ENCODE data around the gene ERG.

The ERG gene

DNA sequence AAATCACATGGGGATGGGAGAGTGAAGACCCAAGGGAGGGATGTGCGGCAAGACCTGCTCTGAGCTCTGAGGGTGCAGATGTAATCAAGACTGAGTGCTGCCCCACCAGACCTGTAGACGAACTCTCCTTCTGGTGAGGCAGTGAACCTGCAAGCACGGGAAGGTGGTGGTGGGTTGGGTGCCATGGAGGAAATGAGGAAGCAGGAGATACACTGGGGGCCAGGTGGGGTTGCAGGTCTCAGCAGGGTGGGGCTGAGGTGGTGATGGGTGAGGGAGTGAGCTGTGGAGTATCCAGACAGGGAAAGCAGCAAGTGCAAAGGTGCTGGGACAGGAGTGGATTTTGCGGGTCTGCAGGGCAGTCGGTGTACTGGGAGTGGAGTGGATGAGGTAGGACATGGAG is 139.2 kb downstream of the ERG start:
- no peak overlapping the region for H3K27ac Mint-ChIP-seq

DNA sequence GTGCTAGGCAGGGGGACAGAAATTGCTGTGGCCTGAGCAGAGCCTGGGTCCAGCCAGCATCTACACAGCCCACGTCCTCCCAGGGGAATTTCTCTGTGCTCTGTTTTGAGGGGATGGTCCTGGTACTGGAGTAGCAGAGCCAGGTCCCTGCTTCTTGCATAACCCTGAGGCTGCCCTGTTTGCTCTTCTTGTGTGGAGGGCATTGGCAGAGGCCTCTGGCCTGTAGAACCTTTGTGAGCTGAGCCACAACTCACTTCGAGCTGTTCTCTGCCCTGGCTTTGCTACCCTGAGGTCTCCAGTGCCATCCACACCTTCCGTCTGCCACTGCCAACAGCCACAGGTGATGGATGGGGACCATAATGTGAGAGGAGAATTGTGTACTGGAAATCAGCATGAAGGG is 139.6 kb downstream of the ERG start:
- Mint-ChIP-seq H3K36me3 (no peaks in the 10 kb centered on the region), H3K27ac (no peak overlapping the region), H3K27me3 (peaks cover 20% of the 10 kb centered on the region), H3K9me3 (no peaks in the 10 kb centered on the region), H3K4me3 (no peak overlapping the region), H3K4me1 (no peaks in the 10 kb centered on the region)
- ATAC-seq, result no peak

More for the DNA sequence above, 139.2 kb downstream of the ERG start:
- Mint-ChIP-seq H3K27me3 (peaks cover 20% of the 10 kb centered on the region), H3K4me1 (no peaks in the 10 kb centered on the region), H3K4me3 (no peak overlapping the region), H3K9me3 (no peaks in the 10 kb centered on the region), H3K36me3 (no peaks in the 10 kb centered on the region)
- no peak for ATAC-seq

DNA sequence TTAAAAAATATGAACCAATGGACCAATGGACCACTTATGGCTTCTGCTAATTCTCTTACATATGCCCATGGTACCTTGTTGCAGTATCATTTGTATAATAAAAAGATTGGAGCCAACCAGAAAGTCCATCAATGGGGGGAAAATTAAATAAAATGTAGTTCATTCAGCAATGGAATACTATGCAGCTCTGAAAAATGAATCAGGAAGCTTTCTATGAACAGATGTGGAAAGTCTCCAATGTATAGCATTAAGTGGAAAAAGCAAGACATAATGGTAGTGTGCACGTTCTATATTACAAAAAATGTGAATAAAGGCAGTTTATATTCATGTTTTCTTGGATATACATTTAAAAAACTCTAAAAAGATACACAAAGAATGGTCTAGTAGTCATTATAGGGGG is 140.2 kb downstream of the ERG start:
- Mint-ChIP-seq H3K9me3 (no peaks in the 10 kb centered on the region), H3K4me1 (no peaks in the 10 kb centered on the region), H3K27ac (no peak overlapping the region), H3K27me3 (peaks cover 20% of the 10 kb centered on the region), H3K36me3 (no peaks in the 10 kb centered on the region), H3K4me3 (no peak overlapping the region)
- no peak for ATAC-seq

DNA sequence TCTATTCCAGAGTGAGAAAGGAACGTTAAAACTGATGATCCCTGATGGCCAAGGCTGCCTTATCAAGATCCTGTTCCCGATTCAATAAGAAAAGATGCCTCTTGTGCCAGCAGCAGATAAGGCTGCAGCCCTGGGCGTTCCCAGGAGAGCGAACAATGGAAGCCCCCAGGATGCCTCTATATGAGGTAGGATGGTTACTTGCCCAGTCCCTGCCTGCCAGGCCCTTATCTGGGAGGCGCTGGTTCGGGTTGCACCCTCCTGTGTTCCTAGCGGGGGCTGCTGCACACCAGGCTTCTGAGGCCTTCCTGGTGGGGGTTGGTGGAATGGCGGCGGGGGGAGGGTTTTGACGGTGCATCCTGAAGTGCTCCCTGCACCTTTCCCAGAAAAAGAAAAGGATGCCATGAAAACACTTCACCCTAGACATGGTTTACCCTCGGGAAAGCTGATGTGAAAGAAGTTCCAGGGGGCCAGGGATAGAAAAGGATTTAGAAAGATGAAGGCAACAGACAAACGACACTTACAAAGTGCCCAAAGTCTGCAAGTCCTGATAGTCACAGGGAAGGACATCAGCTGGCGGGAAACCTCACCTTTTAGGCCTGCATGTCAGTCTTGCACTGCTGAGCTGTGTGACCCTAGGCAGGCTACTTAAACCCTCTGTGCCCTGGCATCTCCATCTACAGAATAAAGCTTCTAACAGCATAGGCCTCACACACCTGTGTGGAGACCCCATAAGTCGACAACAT is 141.2 kb downstream of the ERG start:
- Mint-ChIP-seq H3K4me3 (no peak overlapping the region), H3K36me3 (no peaks in the 10 kb centered on the region), H3K9me3 (no peaks in the 10 kb centered on the region), H3K27me3 (peaks cover 20% of the 10 kb centered on the region), H3K4me1 (no peaks in the 10 kb centered on the region), H3K27ac (no peak overlapping the region)
- ATAC-seq, result no peak

DNA sequence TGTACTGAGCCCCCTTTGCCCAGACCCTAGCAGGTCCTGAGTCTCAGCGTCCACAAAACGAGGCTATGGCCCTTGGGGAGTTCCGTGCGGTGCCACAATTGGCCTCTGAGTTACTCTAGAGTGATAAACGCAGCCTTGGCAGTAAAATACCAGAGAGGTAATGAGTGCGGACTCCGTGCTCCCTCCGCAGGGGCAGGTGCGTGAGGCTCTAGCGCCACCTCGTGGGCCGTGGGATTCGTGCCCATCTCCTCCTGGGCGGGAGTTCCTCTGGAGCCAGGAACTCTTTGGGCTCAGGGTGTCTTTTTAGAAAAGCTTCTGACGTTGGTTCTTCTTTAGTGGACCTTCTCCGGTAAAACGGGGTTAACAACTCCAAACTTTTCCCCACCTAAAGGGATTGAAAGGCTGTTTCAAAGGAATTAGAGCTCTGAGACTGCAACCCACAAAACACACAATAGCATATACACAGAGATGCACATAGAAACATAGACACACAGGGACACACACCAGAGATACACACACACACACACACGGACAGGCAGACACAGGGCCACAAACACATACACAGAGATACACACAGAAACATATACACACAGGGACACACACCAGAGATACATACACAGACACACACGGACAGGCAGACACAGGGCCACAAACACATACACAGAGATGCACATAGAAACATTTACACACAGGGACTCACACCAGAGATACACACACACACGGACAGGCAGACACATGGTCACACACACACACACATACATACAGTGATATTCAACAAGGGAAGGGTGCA is 142.1 kb downstream of the ERG start:
- H3K27me3 Mint-ChIP-seq, result peaks cover 20% of the 10 kb centered on the region

DNA sequence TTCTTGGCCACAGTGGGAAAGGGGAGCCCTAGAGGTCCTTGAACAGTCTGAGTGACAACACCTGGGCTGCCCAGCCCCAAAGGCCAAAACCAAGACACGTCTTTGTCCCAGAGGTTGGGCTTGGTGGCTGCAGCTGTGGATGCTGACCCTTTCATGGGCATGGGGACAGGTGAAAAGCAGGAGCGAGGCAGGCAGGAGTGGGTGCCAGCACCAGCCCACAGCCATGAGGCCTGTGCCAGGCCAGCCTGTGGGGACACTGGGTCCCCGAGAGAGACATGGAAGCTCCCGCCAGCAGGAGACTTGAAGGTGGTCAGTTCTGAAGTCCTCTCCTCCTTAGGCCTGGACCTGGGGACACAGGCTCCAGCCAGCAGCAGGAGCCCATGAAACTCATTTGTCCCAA is 142.9 kb downstream of the ERG start:
- Mint-ChIP-seq H3K36me3 (no peaks in the 10 kb centered on the region), H3K27me3 (peaks cover 20% of the 10 kb centered on the region), H3K4me3 (no peak overlapping the region), H3K9me3 (no peaks in the 10 kb centered on the region), H3K4me1 (no peaks in the 10 kb centered on the region), H3K27ac (no peak overlapping the region)
- ATAC-seq, result no peak

More for the DNA sequence above, 142.1 kb downstream of the ERG start:
- no peaks in the 10 kb centered on the region for H3K9me3 Mint-ChIP-seq
- H3K4me1 Mint-ChIP-seq, result no peaks in the 10 kb centered on the region
- no peaks in the 10 kb centered on the region for H3K36me3 Mint-ChIP-seq
- peak; percentile 65 for ATAC-seq
- no peak overlapping the region for H3K4me3 Mint-ChIP-seq
- H3K27ac Mint-ChIP-seq, result no peak overlapping the region

DNA sequence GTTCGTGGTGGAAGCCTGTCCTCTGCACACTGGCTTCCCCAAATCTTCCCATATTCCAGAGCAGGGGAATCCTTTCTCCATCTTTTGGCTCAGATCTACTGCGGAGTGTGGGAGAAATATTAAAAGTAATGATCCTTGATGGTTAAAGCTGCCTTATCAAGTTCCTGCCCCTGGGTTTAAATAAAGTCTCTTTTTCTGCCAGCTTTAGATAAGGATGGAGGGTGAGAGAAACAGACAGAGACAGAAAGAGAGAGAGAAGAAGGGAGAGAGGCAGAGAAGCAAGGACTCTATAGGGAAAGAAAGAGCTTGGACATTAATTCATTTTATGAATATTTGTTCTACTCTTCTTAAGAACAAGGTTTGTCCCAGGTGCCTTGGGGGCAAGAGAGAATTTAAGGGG is 143.5 kb downstream of the ERG start:
- no peak overlapping the region for H3K4me3 Mint-ChIP-seq
- H3K9me3 Mint-ChIP-seq, result no peaks in the 10 kb centered on the region
- H3K4me1 Mint-ChIP-seq, result no peaks in the 10 kb centered on the region
- H3K36me3 Mint-ChIP-seq, result no peaks in the 10 kb centered on the region
- ATAC-seq, result no peak
- no peak overlapping the region for H3K27ac Mint-ChIP-seq
- H3K27me3 Mint-ChIP-seq, result peaks cover 20% of the 10 kb centered on the region

DNA sequence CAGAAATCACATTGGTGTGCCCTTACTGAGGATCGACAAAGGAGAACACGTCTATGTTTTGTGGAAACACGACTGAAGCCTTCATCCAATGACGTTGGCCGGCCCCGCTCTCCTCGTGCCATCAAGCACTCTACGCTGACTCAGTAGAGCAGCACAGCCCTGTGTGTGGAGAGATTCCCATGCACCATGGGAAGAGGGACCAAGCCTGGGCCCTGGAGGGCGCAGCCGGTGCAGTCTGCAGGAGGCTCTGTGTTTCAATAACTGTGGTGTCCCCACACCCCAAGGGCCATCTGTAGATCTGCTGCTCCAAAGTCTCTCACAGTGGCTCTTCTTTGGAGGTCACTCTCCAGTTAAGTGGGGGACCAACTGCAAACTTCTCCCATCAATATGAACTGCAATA is 144.0 kb downstream of the ERG start:
- H3K36me3 Mint-ChIP-seq, result no peaks in the 10 kb centered on the region
- H3K27ac Mint-ChIP-seq, result no peak overlapping the region
- H3K4me3 Mint-ChIP-seq, result no peak overlapping the region
- H3K9me3 Mint-ChIP-seq, result no peaks in the 10 kb centered on the region
- no peaks in the 10 kb centered on the region for H3K4me1 Mint-ChIP-seq
- H3K27me3 Mint-ChIP-seq, result peaks cover 20% of the 10 kb centered on the region
- no peak for ATAC-seq

DNA sequence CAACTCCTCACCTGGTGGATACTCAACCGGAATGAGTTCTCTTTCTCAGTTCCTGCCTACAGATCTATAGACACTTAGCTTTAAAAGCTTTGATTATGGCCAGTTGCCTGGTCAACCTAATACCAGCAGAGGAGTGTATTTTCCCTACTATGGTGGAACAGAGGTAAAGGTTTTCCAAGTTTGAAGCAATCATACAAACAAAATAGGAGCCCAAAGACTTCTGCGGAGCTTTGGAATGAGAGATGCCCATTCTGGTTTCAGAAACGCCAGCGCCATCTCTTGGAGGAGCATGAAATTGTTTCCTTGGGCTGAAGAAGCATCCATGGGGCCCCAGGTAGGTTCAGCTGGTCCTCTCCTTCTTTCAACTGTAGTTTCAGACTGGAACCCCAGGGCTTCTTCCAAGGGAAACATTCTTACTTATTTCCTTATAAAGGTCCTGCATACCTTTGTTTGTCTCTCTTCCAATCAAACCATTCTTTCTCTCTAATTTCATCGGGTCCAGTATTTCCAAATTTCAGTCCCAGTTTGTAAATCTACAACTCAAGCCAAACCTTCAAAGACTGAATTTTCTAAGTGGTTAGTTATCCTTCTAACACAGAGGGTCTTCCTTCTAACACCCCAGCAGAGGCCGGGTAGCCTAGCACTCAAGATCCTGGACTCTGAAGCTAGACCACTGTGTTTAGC is 145.6 kb downstream of the ERG start:
- no peak for ATAC-seq
- peaks cover 20% of the 10 kb centered on the region for H3K27me3 Mint-ChIP-seq
- H3K27ac Mint-ChIP-seq, result no peak overlapping the region
- H3K4me1 Mint-ChIP-seq, result no peaks in the 10 kb centered on the region
- H3K36me3 Mint-ChIP-seq, result no peaks in the 10 kb centered on the region
- H3K9me3 Mint-ChIP-seq, result no peaks in the 10 kb centered on the region
- H3K4me3 Mint-ChIP-seq, result no peak overlapping the region

DNA sequence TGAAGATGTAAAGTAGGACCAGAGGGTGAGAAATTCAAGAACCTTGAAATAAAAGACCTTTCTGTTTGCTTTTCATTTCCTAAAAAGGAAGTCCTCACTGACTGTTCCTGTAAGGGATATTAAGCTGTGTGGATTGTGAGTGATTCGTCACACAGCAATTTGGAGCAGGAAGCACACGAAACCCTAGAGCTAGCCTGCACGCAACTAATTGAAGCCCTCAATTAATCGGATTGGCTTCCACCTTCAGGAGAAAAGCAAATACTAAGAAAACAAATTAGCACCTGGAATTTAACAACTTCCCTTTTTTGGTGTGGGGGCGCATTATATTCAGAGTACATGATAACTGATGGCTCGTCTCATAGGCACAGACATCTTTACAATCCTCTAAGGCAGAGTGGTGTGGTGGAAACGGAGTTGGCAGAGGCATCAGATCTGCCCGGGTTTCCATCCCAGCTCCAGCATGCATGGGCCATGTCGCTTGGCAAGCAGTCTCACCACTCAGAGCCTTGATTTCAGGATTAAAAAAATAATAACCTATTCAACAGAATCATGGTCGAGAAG is 146.2 kb downstream of the ERG start:
- Mint-ChIP-seq H3K27ac (no peak overlapping the region), H3K27me3 (peaks cover 20% of the 10 kb centered on the region), H3K36me3 (no peaks in the 10 kb centered on the region), H3K4me1 (no peaks in the 10 kb centered on the region), H3K4me3 (no peak overlapping the region), H3K9me3 (no peaks in the 10 kb centered on the region)
- no peak for ATAC-seq

DNA sequence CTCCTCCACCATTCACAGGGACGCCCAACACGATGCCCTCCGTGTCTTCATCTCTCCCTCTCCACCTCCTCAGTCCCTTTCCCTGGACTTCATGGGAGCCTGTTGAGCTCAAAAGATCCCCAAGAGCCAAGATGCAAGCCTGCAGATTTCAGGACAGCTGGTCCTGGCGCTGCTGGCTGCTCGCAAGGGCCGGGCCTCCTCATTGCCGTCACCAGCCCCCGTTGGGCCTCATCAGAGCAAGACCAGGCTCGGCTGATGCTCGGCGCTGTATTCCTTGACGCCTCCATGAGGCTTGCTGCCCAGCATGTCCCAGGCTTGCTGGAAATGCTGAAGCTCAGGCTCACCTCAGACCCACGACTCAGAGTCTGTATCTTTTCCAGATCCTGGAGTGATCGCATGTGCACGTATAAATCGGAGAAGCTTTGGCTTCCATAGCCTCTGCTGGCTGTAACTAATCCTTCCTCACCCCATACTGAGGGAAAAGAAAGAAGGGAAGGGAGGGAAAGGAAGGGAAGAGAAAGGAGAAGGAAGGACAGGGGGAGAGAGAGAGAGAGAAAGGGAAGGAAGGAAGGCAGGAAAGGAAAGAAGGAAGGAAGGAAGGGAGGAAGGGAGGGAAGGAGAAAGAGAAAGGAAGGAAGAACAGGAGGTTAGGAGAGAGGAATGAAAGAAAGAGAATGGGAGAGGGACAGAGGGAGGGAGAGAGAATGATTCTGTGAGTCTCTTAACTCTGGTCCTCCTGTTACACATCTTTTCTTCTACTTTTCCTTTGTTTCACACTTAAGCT is 146.9 kb downstream of the ERG start:
- Mint-ChIP-seq H3K9me3 (peaks cover under 1% of the 10 kb centered on the region), H3K27me3 (peaks cover 16% of the 10 kb centered on the region), H3K36me3 (no peaks in the 10 kb centered on the region), H3K4me3 (no peak overlapping the region), H3K4me1 (no peaks in the 10 kb centered on the region), H3K27ac (no peak overlapping the region)
- no peak for ATAC-seq

DNA sequence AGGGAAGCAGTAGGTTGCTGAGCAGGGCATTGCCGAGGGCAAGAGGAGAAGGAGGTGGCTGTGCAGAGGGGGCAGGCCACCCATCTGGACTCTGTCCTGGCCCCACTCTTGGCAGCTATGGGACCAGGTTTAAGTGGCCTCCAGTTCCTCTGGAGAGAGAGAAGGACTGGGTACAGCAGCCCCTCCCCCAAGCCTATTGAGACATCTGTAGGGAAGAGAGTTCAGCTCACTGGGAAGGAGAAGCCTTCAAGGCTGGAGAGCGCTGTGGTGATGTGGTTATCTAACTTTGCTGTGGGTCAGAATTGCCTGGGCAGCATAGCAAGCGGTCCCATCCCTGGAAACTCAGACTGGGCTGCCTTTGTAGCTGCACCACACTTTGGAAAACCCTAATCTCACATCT is 147.6 kb downstream of the ERG start:
- H3K36me3 Mint-ChIP-seq, result no peaks in the 10 kb centered on the region
- peaks cover 11% of the 10 kb centered on the region for H3K27me3 Mint-ChIP-seq
- ATAC-seq, result no peak
- H3K9me3 Mint-ChIP-seq, result peaks cover 3% of the 10 kb centered on the region
- H3K27ac Mint-ChIP-seq, result no peak overlapping the region
- H3K4me3 Mint-ChIP-seq, result no peak overlapping the region
- H3K4me1 Mint-ChIP-seq, result no peaks in the 10 kb centered on the region

DNA sequence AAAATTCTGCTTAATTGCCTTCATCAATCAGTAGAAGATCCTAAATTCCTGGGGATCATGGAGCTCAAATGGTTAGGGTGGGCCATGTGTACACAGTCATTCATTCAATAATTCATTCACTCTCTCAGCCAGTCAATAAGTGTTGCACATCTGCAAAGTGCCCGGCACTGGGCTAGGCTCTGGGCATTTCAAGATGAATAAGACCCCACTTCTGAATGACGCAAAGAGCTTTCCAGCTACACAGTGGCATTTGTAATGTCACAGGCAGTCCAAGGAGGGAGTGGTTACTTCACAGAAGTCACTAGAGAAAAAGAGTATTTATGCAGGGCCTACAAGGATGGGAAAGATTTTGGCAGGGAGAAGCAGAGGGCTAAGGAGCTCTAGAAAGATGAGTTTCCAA is 148.3 kb downstream of the ERG start:
- H3K27me3 Mint-ChIP-seq, result peaks cover 7% of the 10 kb centered on the region
- H3K27ac Mint-ChIP-seq, result no peak overlapping the region
- ATAC-seq, result no peak
- H3K9me3 Mint-ChIP-seq, result peaks cover 3% of the 10 kb centered on the region
- no peaks in the 10 kb centered on the region for H3K36me3 Mint-ChIP-seq
- no peak overlapping the region for H3K4me3 Mint-ChIP-seq
- H3K4me1 Mint-ChIP-seq, result no peaks in the 10 kb centered on the region

DNA sequence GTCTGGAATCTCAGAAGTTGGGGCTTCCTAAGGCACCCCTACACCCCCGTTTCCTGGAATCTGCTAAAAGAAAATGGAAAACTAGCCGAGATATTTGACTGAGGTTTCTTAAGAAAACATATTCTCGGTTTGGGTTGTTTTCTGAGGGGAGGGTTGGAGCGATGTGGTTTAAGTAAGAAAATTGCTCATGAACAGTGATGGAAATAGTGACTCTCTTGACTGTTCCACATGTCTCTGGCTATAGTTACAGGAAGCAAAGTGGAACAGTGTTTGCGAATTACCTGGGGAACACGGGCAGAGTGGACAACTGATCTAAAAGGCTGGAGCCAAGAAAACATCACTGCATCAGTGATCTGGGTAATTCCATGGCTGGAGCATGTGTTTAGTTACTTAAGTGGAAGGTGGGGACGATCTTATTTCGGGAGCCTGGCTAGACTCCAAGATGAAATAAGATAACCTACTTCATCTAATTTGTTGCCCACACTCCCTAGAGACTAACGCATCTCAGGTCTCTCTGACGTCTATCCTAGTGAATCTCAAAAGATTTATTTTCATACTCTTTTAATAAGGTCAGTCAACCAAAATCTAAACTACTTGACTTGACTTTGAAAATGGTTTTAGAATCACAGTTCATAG is 149.0 kb downstream of the ERG start:
- no peak for ATAC-seq
- Mint-ChIP-seq H3K4me3 (no peak overlapping the region), H3K9me3 (peaks cover 3% of the 10 kb centered on the region), H3K4me1 (no peaks in the 10 kb centered on the region), H3K27ac (no peak overlapping the region), H3K27me3 (no peaks in the 10 kb centered on the region), H3K36me3 (no peaks in the 10 kb centered on the region)

Measured in stimulated activated memory B cell treated with anti-CD40 and anti-IgM and Interleukin-4, amounts not matched to agents 10 μg/mL and 1 μg/mL and 100 μg/mL, for 72 hours (primary cell).